Right kidney (tissue), 1 donor: ENCODE results near the gene SUGP1.
"Not testable (repeated sequence)": the region's sequence is repeated elsewhere in the genome, so short reads cannot be mapped to it uniquely, and the experiment has no call there.

Experiments
- DNase-seq: peaks from one replicate; pipeline ENCODE4 v3.0.0-alpha.2; 2016

The SUGP1 gene

GRCh38 chr19:19263886-19264487, 56.3 kb downstream of the SUGP1 start:
- DNase-seq = no peak

GRCh38 chr19:19262190-19263057, 57.9 kb downstream of the SUGP1 start:
- peak; percentile 23 for DNase-seq

GRCh38 chr19:19261350-19262189, 58.7 kb downstream of the SUGP1 start:
- DNase-seq = peak; percentile 57

- no peak for DNase-seq
Measured at GRCh38 chr19:19260417-19261214, 59.7 kb downstream of the SUGP1 start.

DNA sequence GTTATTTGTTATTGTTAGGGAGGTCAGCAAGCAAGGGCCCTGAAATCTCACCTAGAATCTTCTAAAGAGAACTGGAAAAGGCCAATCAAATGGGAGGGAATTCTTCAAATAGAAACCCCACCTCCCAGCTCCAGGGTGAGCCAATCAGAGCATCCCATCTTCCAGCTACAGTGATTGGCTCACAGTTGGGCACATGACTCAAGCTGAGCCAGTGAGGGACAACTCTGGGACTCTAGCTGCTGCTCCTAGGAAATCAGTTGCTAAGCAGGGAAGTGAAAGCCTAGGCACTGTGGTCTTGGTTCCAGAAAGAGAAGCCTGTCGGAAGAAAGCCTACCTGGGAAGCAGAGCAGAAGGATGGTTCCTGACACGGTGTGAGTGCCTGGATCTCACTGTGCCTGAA, 60.6 kb downstream of the SUGP1 start:
- no peak for DNase-seq

DNA sequence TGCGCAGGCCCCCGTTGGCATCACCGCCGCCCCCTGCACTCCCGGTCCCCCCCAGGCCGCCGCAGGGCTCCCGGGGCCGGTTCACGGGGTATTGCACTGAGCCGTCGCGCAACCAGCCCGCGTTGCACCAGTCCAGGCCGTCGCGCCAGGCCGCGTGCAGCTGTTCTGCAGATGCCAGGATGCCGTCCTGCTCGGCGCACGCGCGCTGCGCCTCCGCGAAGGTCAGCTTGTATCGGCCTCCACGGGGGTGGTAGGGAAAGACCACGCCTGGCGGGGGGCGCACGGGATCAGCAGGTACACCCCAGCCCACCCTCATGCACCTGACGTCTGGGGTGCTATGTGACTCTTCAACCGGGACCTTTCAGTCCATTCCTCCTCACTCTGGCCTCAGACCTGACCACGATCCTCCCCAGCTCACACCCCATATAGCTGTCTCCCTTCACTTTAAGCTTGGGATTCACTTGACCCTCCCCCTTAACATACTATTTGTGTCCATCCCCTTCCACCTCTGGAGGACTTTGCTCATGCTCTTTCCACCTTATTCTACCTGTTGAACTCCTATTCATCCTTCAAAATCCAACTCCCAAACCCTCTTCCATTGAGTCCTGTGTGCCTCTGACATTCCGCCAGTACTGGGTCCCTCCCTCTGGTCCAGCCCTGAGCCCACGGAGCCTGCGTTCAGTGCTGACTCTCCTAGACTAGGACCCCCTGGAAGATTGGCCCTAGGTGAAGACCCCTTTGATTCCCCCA, 61.5 kb downstream of the SUGP1 start:
- DNase-seq = no peak

DNA sequence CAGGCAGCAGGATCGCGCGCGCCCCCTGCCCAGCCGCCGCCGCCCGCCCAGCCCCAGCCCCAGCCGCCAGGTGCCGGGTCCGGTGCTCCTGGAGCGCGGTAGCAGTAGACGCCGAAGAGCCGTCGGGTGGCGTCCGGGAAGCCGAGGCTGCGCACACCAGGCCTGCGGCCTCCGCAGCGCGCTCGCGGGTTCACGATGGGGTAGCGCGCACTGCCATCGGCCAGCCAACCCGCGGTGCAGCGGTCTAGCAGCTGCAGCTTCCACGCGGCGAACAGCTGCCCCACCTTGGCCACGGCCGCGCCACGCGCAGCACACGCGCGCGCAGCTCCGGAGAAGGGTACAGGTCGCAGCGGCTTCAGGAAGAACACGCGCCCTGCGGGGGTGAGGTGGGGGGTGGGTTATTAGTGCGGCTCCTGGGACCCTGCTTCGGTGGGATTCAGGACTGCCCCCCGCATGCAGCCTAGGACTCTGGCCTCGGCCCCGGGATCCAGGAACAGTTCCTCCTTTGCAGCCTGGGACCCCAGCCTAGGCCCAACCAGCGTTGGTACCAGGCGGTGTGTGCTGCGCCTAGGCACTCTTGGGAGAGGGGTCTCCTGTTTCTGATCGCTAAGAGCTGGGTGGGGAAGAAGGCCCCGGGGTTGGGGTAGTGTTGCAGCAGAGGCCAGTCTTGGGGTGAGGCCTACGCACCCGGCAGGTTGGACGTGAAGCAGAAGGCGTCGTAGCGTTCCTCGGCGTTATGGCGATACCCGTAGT, 62.3 kb downstream of the SUGP1 start:
- DNase-seq = no peak

- DNase-seq = no peak
Measured at GRCh38 chr19:19257137-19257536, 63.2 kb downstream of the SUGP1 start.

DNA sequence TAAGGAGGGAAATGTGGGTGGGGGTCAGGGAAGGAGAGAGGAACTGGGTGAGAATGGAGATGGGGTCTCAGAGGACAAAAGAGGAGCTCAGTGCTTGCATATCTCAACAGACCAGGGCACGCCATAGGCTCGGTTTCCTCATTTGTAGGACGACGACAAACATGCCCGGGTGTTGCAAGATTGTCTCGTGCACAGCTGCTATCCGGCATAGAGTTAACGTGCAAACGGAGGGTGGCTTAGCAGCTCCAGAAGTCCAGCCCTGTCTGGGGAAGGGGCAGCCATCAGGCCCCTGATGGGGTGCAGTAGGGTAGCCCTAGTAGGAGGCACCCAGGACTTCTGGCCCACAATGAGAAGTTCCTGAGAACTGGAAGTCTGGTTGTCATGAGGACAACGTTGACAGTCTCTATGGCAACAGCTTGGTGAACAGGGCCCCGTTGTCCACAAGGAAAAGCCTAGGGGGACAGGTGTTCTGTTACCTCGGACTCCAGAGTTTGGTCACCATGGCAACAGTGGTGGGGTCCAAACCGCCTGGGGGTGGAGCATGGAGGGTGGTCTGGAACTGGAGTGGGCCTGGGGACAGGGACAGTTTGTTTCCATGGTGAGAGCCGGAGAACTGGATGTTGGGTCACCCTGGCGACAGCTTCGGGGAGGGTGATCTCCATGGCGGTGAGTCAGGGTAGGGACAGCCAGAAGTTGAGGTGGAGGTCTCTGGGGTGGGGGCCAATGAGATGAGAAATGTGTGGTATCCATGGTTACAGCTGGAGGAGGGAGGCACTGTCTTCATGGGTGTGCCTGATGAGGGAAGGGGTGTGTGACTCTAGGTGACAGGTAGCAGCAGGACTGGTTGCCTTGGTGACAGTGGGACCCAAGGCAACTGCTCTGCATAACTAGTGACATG, 64.0 kb downstream of the SUGP1 start:
- DNase-seq = no peak

GRCh38 chr19:19253409-19253808, 66.9 kb downstream of the SUGP1 start:
- not testable (repeated sequence) for DNase-seq

DNA sequence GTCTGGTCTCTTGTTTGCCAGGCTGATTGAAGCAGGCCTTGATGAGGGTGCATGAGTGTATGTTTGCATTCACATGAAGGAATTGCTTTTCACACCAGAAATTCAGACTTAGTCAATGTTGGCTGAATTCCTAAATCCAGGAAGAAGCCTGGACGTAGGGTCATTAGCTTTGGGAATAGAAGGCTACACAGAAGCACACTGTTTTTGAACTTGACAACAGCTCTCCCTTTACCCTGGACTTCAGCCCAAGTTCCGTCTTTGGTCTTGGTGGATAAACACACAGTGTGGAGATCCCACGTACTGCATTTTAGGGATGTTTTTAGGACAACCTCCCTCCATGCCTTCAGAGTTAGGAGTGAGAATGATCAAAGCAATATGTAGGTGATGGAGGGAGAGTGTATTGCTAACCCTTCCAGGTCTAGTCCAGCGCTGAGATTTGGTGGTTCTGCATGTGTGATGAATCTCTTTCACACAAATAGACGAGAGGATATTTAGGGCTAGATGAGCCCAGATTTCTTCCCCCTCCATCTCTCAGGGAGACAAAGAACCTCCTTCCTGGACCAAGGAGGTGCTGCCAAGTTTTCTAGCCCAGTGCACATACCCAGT, 70.0 kb downstream of the SUGP1 start:
- DNase-seq = no peak

- no peak for DNase-seq
Measured at GRCh38 chr19:19240476-19240875, 79.8 kb downstream of the SUGP1 start.

- no peak for DNase-seq
Measured at GRCh38 chr19:19239675-19240074, 80.6 kb downstream of the SUGP1 start.

- DNase-seq = no peak
Measured at GRCh38 chr19:19238126-19238894, 82.0 kb downstream of the SUGP1 start.

DNA sequence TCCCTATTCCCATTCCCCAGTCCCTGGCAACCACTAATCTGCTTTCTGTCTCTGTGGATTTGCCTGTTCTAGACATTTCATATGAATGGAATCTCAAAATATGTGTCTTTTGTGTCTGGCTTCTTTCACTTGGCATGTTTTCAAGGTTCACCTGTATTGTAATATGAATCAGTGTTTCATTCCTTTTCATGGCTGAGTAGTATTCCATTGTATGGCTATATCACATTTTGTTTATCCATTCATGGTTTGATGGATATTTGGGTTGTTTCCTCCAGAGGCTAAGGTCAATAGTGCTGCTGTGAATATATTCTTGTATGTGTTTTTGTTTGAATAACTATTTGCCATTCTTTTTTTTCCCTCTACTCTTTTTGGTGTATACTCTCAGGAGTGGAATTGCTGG, 84.1 kb downstream of the SUGP1 start:
- DNase-seq = no peak

GRCh38 chr19:19234220-19234816, 86.0 kb downstream of the SUGP1 start:
- no peak for DNase-seq

- no peak for DNase-seq
Measured at GRCh38 chr19:19232261-19232721, 88.0 kb downstream of the SUGP1 start.

DNA sequence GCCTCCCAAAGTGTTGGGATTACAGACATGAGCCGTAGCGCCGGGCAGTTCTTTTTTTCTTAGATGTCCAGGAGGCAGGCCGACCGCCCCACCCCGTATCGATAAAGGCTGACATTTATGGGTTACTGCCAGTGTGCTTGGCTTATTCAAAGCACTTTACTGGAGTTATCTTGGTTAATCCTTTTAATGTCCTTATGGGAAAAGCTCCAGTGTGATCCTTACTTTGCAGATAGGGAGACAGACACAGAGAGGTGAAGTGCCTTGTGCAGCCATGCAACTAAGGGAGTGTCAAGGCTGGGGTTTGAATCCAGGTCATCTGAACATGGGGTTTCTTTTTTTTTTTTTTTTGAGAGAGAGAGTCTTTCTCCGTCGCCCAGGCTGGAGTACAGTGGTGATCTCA, 89.3 kb downstream of the SUGP1 start:
- no peak for DNase-seq
